K562 (cell line): ENCODE measurements around the gene FZD10. TPM values are rescaled to one million over a fixed set of nuclear protein-coding genes. Genes with fewer than 3 reads are reported as not detected.

ENCODE experiments used
- CHD7 ChIP-seq: fragments of 200-600 bp; sonication (generic); IDR thresholded peaks from one replicate; pipeline ENCODE4 v1.6.1; 2012; ENCODE audit warnings: mild to moderate bottlenecking, low read depth, low read length, inconsistent platforms
- MBD1 ChIP-seq: fragments of 250-450 bp; sonication (Bioruptor Pico); IDR thresholded peaks from 2 replicates; pipeline ENCODE4 v1.8.0; 2022; ENCODE audit warnings: inconsistent platforms
- RAD51 ChIP-seq: fragments of 450-650 bp; IDR thresholded peaks from 2 replicates; pipeline ENCODE4 v1.7.1; 2016; ENCODE audit warnings: low read depth, mild to moderate bottlenecking, borderline replicate concordance
- ZNF23 ChIP-seq: fragments of 250-450 bp; sonication (Bioruptor Pico); IDR thresholded peaks from 2 replicates; pipeline ENCODE4 v1.4.0; 2020; ENCODE audit warnings: mild to moderate bottlenecking
- ZNF311 ChIP-seq: fragments of 250-450 bp; sonication (Bioruptor Pico); IDR thresholded peaks from 2 replicates; pipeline ENCODE4 v1.4.0; 2020; ENCODE audit warnings: mild to moderate bottlenecking, moderate library complexity
- polyA plus RNA-seq, 8 experiments: library from polyadenylated mRNA; depleted of rRNA in 4 of 8; stranded (reverse) in 5 of 8; unstranded in 3 of 8; fragments of >200 nt; fragmentation: Nextera tagmentation in 2 of 8; fragmentation: Illumina TruSeq in 1 of 8; extraction: Ambion mirVana in 2 of 8; extraction: Trizol in 1 of 8; gene quantifications; 2 replicates each; pipeline versions ENCODE4 v1.2.1 to v1.2.3, GENCODE V29; 2011 to 2014; ENCODE audit warnings: inconsistent platforms in 1 of 8, missing spikeins in 1 of 8
- total RNA-seq, 7 experiments: library from RNA; depleted of rRNA in 6 of 7; stranded (reverse); fragments of >200 nt in 6 of 7; fragmentation: Illumina TruSeq in 2 of 7; extraction: Trizol in 2 of 7; gene quantifications; 2 replicates each; pipeline versions ENCODE4 v1.2.1 to v1.2.3, GENCODE V29; 2011 to 2021; ENCODE audit warnings: low replicate concordance in 1 of 7
- TF ChIP-seq, protein P1 (sequence below): fragments of 450-650 bp; IDR thresholded peaks from 2 replicates; pipeline ENCODE4 v1.6.1; 2016; ENCODE audit warnings: missing biosample characterization, missing genetic modification characterization

The FZD10 gene
- total and polyA plus RNA-seq, 9 of the 15 experiments (the other 6 are each of a cell fraction or from before 2014, with no cell fraction given): not detected

GRCh38 chr12:130170611-130171010 is 8.3 kb downstream of the FZD10 start (continued):
- no peak for TF ChIP-seq CHD7
- no peak for TF ChIP-seq RAD51
- TF ChIP-seq, protein P1, sequence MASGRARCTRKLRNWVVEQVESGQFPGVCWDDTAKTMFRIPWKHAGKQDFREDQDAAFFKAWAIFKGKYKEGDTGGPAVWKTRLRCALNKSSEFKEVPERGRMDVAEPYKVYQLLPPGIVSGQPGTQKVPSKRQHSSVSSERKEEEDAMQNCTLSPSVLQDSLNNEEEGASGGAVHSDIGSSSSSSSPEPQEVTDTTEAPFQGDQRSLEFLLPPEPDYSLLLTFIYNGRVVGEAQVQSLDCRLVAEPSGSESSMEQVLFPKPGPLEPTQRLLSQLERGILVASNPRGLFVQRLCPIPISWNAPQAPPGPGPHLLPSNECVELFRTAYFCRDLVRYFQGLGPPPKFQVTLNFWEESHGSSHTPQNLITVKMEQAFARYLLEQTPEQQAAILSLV (tag): no peak
- TF ChIP-seq MBD1 (CRISPR knock-in tag): no peak
- no peak for TF ChIP-seq ZNF311 (CRISPR knock-in tag)
- no peak for TF ChIP-seq ZNF23
- TF ChIP-seq, all 486 proteins: peak for 0
